Karpas-422 (cell line): ENCODE data around the gene TLE7. TPM values are rescaled to one million over a fixed set of nuclear protein-coding genes. Genes with fewer than 3 reads are reported as not detected.

ENCODE experiments used
- DNase-seq: peaks from one replicate; pipeline ENCODE4 v3.0.0-alpha.2; 2015
- H2AFZ ChIP-seq: fragments of 200-600 bp; sonication (generic); 2 replicates; pipeline ENCODE4 v1.6.1; 2014; ENCODE audit warnings: antibody characterized with exemption, low read length, mixed read lengths
- H3K27ac ChIP-seq: fragments of 200-600 bp; sonication (generic); 2 replicates; pipeline ENCODE4 v1.5.1; 2014; ENCODE audit warnings: mild to moderate bottlenecking, low read length, moderate library complexity
- H3K27me3 ChIP-seq: fragments of 200-600 bp; sonication (generic); 2 replicates; pipeline ENCODE4 v1.6.1; 2014; ENCODE audit warnings: low read length, mixed read lengths
- H3K36me3 ChIP-seq: fragments of 200-600 bp; sonication (generic); 2 replicates; pipeline ENCODE4 v1.6.1; 2014; ENCODE audit warnings: low read length, mixed read lengths; ENCODE audit not compliant: insufficient read depth
- H3K4me1 ChIP-seq: fragments of 200-600 bp; sonication (generic); 2 replicates; pipeline ENCODE4 v1.6.1; 2014; ENCODE audit warnings: mild to moderate bottlenecking, low read length, mixed read lengths
- H3K4me2 ChIP-seq: fragments of 200-600 bp; sonication (generic); 2 replicates; pipeline ENCODE4 v1.6.1; 2014; ENCODE audit warnings: low read length, low read depth, mild to moderate bottlenecking; ENCODE audit not compliant: poor library complexity, severe bottlenecking
- H3K4me3 ChIP-seq: fragments of 200-600 bp; sonication (generic); 2 replicates; pipeline ENCODE4 v1.5.1; 2014; ENCODE audit warnings: mild to moderate bottlenecking, antibody characterized with exemption, low read length, mixed read lengths
- H3K79me2 ChIP-seq: fragments of 200-600 bp; sonication (generic); 2 replicates; pipeline ENCODE4 v1.6.1; 2014; ENCODE audit warnings: mild to moderate bottlenecking, low read length, mixed read lengths
- H3K9ac ChIP-seq: fragments of 200-600 bp; sonication (generic); 2 replicates; pipeline ENCODE4 v1.6.0; 2014; ENCODE audit warnings: low read length
- H3K9me2 ChIP-seq: fragments of 200-600 bp; sonication (generic), shearing (Covaris generic); replicated peaks from 2 replicates; pipeline ENCODE4 v1.6.0; 2014; ENCODE audit warnings: mild to moderate bottlenecking, low read length, moderate library complexity; ENCODE audit not compliant: insufficient read depth
- H3K9me3 ChIP-seq: fragments of 300-700, 200-600 bp; sonication (generic); 2 replicates; pipeline ENCODE4 v1.6.1; 2014; ENCODE audit warnings: low read length, mixed read lengths
- H4K20me1 ChIP-seq: fragments of 200-600 bp; sonication (generic); 2 replicates; pipeline ENCODE4 v1.6.1; 2014; ENCODE audit warnings: mild to moderate bottlenecking, antibody characterized with exemption, low read length, low read depth; ENCODE audit not compliant: insufficient read depth
- total RNA-seq: library from RNA; depleted of rRNA; stranded (reverse); fragments of >200 nt; shearing (Covaris generic); gene quantifications from 2 replicates; pipeline ENCODE4 v1.2.3, GENCODE V29; 2014; ENCODE audit warnings: low replicate concordance

The TLE7 gene
- total RNA-seq, 1 experiment from 2014 or later, result not detected

GRCh38 chr16:71476457-71477124 lies 34.7 kb upstream of the TLE7 start:
- Histone ChIP-seq H3K9me2 (no peaks in the 10 kb centered on the region), H3K9ac (no peak overlapping the region), H3K27ac (no peak overlapping the region), H3K4me1 (peaks cover 9% of the 10 kb centered on the region), H4K20me1 (no peaks in the 10 kb centered on the region), H3K79me2 (no peaks in the 10 kb centered on the region), H3K4me2 (no peak overlapping the region), H3K36me3 (no peaks in the 10 kb centered on the region), H3K9me3 (no peaks in the 10 kb centered on the region), H3K27me3 (no peaks in the 10 kb centered on the region), H3K4me3 (no peak overlapping the region), H2AFZ (no peak overlapping the region)
- DNase-seq, result no peak

GRCh38 chr16:71474864-71475263 lies 33.0 kb upstream of the TLE7 start:
- Histone ChIP-seq H3K79me2 (no peaks in the 10 kb centered on the region), H3K9ac (no peak overlapping the region), H3K27me3 (no peaks in the 10 kb centered on the region), H3K36me3 (no peaks in the 10 kb centered on the region), H2AFZ (no peak overlapping the region), H3K27ac (no peak overlapping the region), H3K4me1 (no peaks in the 10 kb centered on the region), H3K4me2 (no peak overlapping the region), H3K4me3 (no peak overlapping the region), H3K9me2 (no peaks in the 10 kb centered on the region), H4K20me1 (no peaks in the 10 kb centered on the region), H3K9me3 (no peaks in the 10 kb centered on the region)
- DNase-seq, result no peak

GRCh38 chr16:71473891-71474290 lies 32.0 kb upstream of the TLE7 start:
- Histone ChIP-seq H3K4me1 (no peaks in the 10 kb centered on the region), H2AFZ (no peak overlapping the region), H3K4me2 (no peak overlapping the region)

GRCh38 chr16:71472931-71473330 lies 31.1 kb upstream of the TLE7 start:
- H3K27ac ChIP-seq, result no peak overlapping the region
- no peak overlapping the region for H3K4me2 ChIP-seq
- no peaks in the 10 kb centered on the region for H3K27me3 ChIP-seq
- H3K79me2 ChIP-seq, result no peaks in the 10 kb centered on the region
- no peaks in the 10 kb centered on the region for H4K20me1 ChIP-seq
- no peak overlapping the region for H2AFZ ChIP-seq
- H3K9me2 ChIP-seq, result no peaks in the 10 kb centered on the region
- no peak overlapping the region for H3K9ac ChIP-seq
- H3K4me1 ChIP-seq, result no peaks in the 10 kb centered on the region
- no peaks in the 10 kb centered on the region for H3K9me3 ChIP-seq
- H3K36me3 ChIP-seq, result no peaks in the 10 kb centered on the region
- no peak overlapping the region for H3K4me3 ChIP-seq
- no peak for DNase-seq

More at GRCh38 chr16:71473891-71474290, 32.0 kb upstream of the TLE7 start:
- no peak for DNase-seq
- Histone ChIP-seq H3K9me2 (no peaks in the 10 kb centered on the region), H3K27me3 (no peaks in the 10 kb centered on the region), H3K4me3 (no peak overlapping the region), H3K79me2 (no peaks in the 10 kb centered on the region), H3K36me3 (no peaks in the 10 kb centered on the region), H3K9me3 (no peaks in the 10 kb centered on the region), H3K9ac (no peak overlapping the region), H3K27ac (no peak overlapping the region), H4K20me1 (no peaks in the 10 kb centered on the region)

- Histone ChIP-seq H3K36me3 (no peaks in the 10 kb centered on the region), H3K27me3 (no peaks in the 10 kb centered on the region), H3K9me2 (no peaks in the 10 kb centered on the region), H4K20me1 (no peaks in the 10 kb centered on the region), H3K4me3 (no peak overlapping the region), H3K4me1 (no peaks in the 10 kb centered on the region), H2AFZ (no peak overlapping the region), H3K27ac (no peak overlapping the region), H3K9ac (no peak overlapping the region), H3K4me2 (no peak overlapping the region), H3K79me2 (no peaks in the 10 kb centered on the region), H3K9me3 (no peaks in the 10 kb centered on the region)
- no peak for DNase-seq
These were observed 30.2 kb upstream of the TLE7 start for GRCh38 chr16:71472051-71472450.

- Histone ChIP-seq H2AFZ (no peak overlapping the region), H3K27me3 (no peaks in the 10 kb centered on the region), H3K9me2 (no peaks in the 10 kb centered on the region), H3K4me3 (no peak overlapping the region), H4K20me1 (no peaks in the 10 kb centered on the region), H3K27ac (no peak overlapping the region), H3K4me2 (no peak overlapping the region), H3K79me2 (no peaks in the 10 kb centered on the region), H3K9ac (no peak overlapping the region), H3K4me1 (peaks cover 3% of the 10 kb centered on the region), H3K36me3 (no peaks in the 10 kb centered on the region), H3K9me3 (no peaks in the 10 kb centered on the region)
- DNase-seq, result peak; percentile 76
These were observed 26.0 kb upstream of the TLE7 start for GRCh38 chr16:71467810-71468209.

GRCh38 chr16:71464231-71464630 lies 22.4 kb upstream of the TLE7 start:
- Histone ChIP-seq H3K27me3 (no peaks in the 10 kb centered on the region), H3K4me3 (no peak overlapping the region), H3K79me2 (peaks cover 27% of the 10 kb centered on the region)

DNA sequence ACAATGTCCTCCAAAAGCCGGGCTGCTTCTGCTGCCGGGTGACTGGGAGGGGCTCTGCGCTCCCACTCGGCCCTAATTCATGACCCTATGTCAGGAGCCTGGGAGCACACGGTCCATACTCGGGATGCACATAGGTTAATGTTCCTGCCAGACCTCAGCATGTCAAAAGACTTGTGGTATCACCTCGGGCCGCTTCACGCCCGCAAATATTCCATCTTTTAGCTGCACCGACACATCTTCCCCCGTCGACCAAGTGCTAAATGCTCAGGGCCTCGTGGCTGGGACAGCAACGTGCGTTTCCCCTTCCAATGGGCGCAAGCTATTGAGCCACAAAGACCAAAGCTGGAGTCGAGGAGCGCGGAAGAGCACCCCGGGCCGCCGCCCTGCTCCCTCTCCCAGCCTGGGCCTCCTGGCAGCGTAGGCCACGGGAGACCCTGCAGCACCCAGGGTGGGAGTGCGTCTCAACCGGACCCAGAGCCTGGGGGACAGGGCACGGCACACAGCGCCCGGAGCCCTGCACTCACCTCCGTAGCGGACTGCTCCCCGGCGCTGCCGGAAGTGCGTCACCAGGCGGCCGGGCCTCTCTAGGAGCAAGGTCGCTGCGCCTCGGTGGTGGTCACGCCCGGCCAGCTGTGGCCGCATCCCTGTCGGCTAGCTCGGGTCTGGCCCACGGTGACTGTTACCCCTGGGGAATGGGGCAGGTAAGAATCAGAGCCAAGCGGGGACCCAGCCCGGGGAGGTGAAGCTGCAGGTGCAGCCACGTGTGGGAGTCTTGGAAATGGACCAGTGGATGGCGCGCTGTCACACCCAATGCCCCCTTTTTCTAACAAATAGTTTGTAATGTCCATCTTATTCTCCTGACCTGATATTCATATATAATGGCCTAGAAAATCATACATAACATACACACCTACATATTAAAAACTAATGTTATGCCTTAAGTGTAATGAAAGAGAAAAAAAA lies 20.1 kb upstream of the TLE7 start, which contains the start of gene ZNF23:
Gene ZNF23 (minus strand): TSS at position 562 of the 963 bp plus-strand sequence. CDS start 5,451 bp downstream, outside the sequence.
- DNase-seq, result peak; percentile 93
- Histone ChIP-seq H4K20me1 (no peaks in the 10 kb centered on the region), H3K9me2 (no peaks in the 10 kb centered on the region), H3K79me2 (peaks cover 42% of the 10 kb centered on the region), H3K27ac (no peak within 1 kb of the TSS), H3K9me3 (no peaks in the 10 kb centered on the region), H3K27me3 (no peaks in the 10 kb centered on the region), H3K36me3 (no peaks in the 10 kb centered on the region), H3K9ac (peak within 1 kb of the TSS; percentile 92), H2AFZ (peak within 1 kb of the TSS; percentile 73; the same call in 1 of the 2 replicates), H3K4me3 (peak within 1 kb of the TSS; percentile 98), H3K4me1 (peaks cover 17% of the 10 kb centered on the region), H3K4me2 (peak within 1 kb of the TSS; percentile 74)

More at GRCh38 chr16:71464231-71464630, 22.4 kb upstream of the TLE7 start:
- Histone ChIP-seq H3K4me1 (peaks cover 17% of the 10 kb centered on the region), H3K27ac (no peak overlapping the region), H3K9ac (no peak overlapping the region), H4K20me1 (no peaks in the 10 kb centered on the region), H3K9me2 (no peaks in the 10 kb centered on the region), H2AFZ (no peak overlapping the region), H3K36me3 (no peaks in the 10 kb centered on the region), H3K4me2 (no peak overlapping the region), H3K9me3 (no peaks in the 10 kb centered on the region)
- DNase-seq, result no peak
